DMS53 (cell line): ENCODE data around the gene L1TD1.
"Not testable (repeated sequence)": the region's sequence is repeated elsewhere in the genome, so short reads cannot be mapped to it uniquely, and the experiment has no call there.

Experiments
- DNase-seq: peaks from one replicate; lab custom pipeline; 2025; lab: John Stamatoyannopoulos, UW

The L1TD1 gene

GRCh38 chr1:62234688-62235087 is 40.0 kb downstream of the L1TD1 start:
- no peak for DNase-seq

DNA sequence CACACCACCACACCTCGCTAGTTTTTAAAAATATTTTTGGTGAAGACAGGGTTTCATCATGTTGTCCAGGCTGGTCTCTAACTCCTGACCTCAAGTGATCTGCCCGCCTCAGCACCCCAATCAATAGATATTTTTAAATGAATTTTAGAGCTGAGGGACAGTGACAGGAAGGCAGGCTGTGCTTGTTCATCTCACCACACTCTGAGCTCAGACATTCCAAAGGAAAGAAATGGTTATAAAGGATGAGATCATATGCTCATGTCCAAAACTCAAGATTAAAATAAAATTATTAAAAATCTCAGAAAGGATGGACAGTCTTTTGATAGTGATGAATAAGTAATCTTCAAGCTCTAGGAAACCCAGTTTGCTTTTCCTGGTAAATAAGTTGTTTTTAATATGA is 40.9 kb downstream of the L1TD1 start:
- no peak for DNase-seq

DNA sequence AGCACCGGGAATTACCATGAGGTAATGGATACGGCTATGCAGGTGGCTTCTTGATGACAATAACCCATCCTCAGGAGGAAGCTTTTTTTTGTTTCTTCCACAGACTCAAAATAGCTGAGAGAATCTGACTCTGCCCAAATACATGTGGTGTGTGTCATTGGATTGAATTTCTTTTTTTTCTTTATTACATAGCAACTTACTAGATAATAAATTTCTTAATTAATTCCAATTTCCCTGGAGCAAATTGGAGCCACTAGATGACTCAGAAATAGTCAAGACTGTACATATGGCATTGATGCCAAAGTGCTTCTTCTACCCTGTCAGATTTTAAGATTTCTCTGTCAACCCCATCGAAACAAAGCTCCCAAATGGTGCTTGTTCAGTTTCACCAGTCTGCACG is 42.7 kb downstream of the L1TD1 start:
- DNase-seq, result no peak

DNA sequence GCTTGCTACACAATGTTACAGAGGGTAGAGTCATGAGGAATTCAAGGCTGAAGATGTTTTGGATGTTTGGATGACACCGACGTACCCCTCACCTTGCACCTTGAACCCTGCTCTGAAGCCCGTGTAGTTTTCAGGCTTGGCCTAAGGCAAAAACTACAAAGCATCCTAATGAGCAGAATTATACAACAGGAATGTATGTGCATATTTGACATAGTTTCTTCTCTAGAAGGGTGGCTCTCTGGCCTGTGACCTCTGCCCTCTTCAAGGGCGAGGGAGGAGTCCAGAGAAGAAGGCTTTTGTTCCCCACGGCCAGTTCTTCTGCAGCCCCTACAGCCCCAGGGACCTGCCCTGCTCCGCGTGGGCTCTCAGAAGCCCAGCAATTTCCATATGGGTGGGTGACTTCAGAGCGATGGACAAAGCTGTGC is 43.3 kb downstream of the L1TD1 start:
- DNase-seq, result no peak

DNA sequence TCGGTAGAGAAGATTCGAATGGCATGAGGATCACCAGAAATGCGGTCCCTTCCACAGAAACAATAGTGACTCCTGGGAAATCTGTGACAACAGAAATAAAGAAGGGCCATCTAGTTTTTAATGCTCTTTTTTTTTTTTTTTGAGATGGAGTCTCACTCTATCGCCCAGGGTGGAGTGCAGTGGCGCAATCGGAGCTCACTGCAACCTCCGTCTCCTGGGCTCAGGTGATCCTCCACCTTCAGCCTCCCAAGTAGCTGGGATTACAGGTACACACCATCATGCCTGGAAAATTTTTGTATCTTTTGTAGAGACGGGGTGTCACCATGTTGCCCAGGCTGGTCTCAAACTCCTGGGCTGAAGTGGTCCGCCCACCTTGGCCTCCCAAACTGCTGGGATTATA is 43.9 kb downstream of the L1TD1 start:
- no peak for DNase-seq

- DNase-seq, result not testable (repeated sequence)
Observed at GRCh38 chr1:62239652-62240403, 45.2 kb downstream of the L1TD1 start.

DNA sequence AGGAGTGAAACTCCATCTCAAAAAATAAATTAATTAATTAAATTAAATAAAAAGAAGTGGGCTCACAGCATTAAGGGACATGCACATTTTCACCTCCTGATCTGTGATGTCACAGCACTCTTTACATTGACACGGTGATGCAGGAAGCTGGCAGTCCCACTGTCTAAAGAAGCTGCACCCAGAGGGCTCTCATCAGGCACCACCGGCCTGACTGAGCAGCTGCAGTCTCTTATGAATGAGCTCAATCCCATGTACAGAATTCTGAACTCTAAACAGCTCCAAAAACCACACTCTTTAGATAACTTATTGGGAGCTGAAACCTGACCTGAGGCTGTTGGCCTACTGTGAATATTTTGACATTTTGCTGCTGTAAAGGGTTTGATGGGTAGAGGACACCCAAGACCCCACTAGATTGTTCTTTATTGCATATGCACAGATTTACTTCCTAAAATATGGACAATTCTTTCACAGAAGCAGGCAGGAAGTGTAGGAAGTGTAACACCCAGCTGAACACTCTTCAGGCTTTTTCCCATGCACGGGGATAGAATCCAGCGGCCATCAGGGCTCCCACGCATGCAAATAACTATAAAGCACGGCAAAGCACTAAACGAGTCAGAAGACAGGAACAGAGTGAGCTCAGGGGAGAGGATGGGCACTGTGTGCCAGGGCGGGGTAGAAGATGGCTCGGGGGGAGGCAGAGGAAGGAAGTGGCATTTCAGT is 46.2 kb downstream of the L1TD1 start:
- peak; percentile 37 for DNase-seq

GRCh38 chr1:62241371-62242131 is 46.9 kb downstream of the L1TD1 start:
- peak; percentile 84 for DNase-seq

DNA sequence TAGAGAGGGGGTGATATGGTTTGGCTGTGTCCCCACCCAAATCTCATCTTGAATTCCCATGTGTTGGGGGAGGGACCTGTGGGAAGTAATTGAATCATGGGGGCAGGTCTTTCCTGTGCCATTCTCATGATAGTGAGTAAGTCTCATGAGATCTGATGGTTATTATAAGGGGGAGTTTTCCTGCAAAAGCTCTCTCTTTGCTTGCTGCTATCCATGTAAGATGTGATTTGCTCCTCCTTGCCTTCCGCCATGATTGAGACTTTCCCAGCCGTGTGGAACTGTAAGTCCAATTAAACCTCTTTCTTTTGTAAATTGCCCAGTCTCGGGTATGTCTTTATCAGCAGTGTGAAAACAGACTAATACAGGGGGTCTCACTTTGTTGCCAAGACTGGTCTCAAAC is 49.7 kb downstream of the L1TD1 start:
- DNase-seq, result not testable (repeated sequence)

GRCh38 chr1:62245201-62245600 is 50.6 kb downstream of the L1TD1 start:
- no peak for DNase-seq

- peak; percentile 76 for DNase-seq
Observed at GRCh38 chr1:62247391-62248168, 52.9 kb downstream of the L1TD1 start.

DNA sequence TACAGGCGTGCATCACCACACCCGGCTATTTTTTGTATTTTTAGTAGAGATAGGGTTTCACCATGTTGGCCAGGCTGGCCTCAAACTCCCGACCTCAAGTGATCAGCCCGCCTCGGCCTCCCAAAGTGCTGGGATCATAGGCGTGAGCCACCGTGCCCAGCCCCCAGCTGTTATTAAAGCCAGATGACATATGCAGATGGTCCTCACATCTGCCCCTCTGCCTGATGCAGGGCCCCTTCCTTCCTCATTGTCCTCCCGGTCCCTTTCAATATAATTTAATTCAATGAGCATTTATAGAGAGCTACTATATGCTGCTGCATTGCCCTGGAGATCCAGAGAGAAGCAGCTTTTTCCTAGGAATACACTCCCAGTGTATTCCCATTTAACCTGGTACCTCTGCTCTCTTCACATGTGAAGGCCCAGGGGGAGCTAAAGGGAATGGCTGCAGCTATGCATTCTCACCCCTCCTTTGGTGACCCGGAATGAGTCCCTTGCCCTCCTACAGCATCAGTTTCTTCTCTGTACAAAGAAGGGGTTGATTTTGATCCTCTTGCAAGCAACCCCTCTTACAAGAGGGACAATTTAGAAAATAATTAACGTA is 55.6 kb downstream of the L1TD1 start:
- no peak for DNase-seq

DNA sequence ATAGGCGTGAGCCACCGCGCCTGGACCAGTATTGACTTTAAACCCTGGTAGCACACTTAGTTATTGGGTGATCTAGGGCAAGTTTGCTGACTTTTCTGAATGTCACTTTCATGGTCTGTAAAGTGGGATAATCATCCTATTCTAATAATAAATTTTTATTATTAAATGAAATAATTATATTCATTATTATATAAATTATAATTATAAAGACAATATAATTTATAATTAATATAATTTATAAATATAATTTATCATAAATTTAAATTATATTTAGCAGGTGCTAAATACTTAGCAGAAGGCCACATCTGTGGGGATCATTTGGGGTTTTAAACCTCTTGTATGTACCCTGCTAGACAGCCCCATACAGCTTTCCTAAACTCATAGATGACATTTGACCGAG is 64.9 kb downstream of the L1TD1 start:
- DNase-seq, result no peak

DNA sequence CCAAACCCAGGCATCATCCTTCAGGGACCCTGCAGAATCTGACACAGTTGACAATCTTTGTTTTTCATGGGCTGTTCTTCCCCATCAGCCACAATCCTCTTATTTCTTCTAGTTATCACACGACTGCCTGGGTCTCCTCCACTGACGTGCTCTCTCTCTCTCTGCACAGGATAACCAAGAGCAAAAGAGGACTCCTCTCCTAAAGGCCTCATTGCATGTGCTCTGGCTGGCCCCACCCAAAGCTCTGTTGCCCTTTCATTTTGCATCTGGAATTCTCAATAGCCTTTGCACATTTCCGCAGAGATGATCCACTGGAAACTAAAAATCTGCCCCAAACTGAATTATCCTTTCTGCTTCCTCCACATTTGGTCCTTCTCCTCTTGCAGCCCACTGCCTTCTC is 66.0 kb downstream of the L1TD1 start:
- no peak for DNase-seq
